CD4-positive, alpha-beta T cell treated with Interleukin-15 for 4 hours (primary cell): ENCODE results near the gene UGT1A8.
"Not testable (repeated sequence)": the region's sequence is repeated elsewhere in the genome, so short reads cannot be mapped to it uniquely, and the experiment has no call there.

ENCODE experiments used
- DNase-seq: peaks from one replicate; pipeline ENCODE4 v3.0.0-alpha.2; 2020; ENCODE audit warnings: low spot score

UGT1A8 gene

DNA sequence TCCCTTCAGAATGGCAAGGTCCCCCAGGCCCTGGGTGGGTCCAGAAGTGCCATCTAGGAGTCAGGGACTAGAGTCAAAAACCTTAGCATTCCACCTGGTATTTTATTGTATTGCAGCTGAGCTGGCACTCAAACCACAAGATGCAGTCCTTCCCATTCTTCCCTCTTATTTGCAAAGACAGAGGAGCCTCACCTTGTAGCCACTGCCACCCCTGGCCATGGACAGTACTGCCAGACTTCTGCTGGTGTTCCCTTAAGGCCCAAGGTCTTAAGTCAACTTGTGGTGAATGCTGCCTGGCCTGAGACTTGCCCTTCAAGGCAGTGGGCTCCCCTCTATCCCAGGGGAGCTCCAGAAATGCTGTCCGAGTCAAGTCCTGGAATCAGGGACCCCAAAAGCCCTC, 25.7 kb downstream of the UGT1A8 start:
- DNase-seq = no peak

DNA sequence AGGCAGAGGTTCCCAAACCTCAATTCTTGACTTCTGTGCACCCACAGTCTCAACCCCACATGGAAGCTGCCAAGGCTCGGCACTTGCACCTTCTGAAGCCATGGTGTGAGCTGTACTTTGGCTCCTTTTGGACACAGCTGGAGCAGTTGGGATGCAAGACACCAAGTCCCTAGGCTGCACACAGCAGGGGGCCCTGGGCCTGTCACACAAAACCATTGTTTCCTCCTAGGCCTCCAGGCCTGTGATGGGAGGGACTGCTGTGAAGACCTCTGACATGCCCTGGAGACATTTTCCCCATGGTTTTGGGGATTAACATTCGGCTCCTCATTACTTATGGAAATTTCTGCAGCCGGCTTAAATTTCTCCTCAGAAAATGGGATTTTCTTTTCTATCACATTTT, 28.6 kb downstream of the UGT1A8 start:
- DNase-seq = not testable (repeated sequence)

DNA sequence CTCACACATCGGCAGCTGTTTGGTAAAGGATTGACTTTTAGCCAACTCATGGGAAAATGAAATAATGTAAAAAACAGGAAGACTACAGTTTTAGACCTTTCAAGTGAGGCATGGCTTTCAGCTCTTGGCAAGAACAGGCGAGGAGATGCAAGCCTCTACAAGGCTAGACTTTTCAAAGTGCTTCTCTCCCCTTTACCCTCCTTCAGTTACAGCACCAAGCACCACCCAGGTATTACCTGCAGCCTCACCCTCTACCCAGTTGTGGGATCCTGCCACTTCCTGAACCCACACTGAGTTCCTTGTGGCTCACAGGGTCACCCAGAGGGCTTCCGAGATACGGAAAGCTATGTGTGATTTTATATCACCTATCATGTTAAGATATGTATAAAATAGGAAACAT, 33.5 kb downstream of the UGT1A8 start:
- no peak for DNase-seq

DNA sequence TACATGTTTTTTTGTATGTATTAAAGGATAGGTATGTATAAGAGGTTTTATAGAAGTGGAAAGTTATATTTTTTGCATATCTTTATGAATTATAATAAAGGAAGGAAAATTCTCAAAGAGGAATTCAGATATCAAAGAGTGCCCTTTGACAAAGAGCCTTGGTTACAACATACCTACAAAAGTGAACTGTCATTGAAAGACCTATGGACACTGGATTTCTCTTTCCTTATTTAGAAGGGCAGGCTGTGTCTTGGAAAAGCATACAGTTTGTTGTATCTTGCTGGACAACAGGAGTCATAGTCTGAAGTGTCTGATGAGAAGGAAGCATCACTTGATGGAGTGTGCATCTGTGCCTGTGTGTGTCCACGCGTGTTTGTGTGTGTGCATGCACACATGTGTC, 34.0 kb downstream of the UGT1A8 start:
- DNase-seq = no peak

DNA sequence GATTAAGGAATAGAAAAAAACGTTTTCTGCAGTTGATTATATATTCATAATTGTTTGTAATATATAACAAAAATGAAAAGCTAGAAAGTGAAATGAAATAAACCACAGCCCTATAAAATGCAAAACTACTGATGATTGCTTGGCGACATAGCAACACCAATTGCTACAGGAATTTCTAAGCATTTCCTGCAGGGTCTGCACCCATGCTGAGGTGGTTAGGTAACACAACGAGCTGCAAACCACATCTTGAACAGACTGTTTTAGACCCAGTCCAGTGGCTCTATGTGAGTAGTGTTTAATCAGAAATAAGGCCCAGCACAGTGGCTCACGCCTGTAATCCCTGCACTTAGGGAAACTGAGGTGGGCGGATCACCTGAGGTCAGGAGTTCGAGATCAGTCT, 37.1 kb downstream of the UGT1A8 start:
- DNase-seq = no peak

DNA sequence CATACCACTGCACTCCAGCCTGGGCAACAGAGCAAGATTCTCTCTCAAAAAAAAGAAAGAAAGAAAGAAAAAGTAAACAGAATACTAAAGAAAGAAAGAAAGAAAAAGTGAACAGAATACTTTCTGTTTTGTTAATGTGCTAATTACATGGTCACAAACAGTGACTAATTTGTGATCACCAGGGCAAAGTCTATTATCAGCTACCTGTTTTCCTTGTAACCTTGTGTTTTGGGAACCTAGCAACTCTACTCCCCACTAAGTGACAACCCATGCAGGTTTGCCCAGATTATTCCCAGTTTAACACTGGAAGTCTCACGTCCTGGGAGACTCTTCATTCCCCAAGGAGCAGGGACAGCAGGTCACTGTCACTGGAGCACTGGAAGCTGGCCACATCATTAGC, 37.6 kb downstream of the UGT1A8 start:
- DNase-seq = no peak

DNA sequence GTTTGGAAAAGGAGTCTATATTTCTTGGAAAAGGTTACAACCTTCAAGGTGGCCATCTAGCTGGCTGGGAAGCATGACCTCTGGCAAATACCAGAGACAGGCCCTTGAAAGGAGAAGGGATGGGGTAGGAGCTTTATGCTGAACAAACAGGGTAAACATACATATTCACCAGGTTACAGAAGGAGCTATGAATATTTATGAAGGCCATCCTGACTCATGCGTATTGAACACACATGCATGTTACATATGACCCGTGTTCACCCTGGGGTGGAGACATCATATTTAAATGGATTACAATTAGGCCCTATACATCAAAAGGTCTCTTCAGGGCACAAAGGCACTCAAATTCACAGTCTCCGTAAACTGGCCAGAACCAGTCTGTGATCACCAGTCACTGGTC, 38.5 kb downstream of the UGT1A8 start:
- not testable (repeated sequence) for DNase-seq

DNA sequence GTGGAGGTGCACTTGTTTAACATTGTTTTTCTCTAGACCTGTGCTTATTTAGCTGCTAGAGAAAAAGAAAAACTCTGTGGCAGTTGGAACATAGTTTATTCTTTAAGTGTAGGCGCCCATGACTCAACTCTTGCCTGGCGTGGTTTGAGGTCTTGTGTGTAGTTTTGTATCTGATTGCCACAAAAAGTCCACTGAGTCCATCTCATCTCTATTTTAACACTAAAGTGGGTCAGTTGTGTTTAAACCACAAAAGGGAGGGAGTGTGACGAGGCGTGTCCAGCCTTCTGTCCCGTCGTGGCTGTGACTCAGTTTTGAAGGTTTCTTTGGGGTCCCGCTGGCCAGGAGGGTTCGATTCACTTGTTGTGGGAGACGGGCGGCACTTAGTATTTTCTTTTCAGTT, 39.0 kb downstream of the UGT1A8 start:
- DNase-seq = no peak

DNA sequence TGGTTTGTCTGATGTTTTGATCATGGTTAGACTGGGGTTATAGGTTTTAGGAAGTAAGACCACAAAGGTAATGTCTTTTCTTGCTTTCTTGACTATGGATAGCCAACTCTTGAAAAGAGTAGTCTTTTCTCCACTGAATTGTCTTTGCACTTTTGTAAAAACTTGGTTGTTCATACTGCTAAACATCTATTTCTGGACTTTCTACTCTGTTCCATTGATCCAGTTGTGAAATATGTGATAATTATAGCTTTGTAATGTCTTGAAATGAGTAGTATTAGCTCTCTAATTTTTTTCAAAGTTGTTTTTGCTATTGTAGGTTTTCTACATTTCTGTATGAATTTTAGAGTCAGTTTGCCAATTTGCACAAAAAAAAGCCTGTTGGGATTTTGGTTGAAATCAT, 41.2 kb downstream of the UGT1A8 start:
- no peak for DNase-seq

DNA sequence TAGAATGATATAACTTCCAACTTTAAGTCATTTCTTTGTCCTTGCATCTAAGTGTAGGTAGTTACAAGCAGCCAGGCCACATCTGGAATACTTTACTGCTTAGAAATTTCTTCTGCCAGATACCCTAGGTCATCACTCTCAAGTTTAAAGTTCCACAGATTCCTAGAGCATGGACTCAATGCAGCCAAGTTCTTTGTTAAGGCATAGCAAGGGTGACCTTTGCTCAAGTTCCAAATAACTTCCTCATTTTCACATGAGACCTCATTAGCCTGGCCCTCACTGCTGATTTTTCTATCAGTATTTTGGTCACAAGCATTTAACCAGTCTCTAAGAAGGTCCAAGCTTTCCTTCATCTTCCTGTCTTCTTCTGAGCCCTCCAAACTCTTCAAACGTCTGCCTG, 46.5 kb downstream of the UGT1A8 start:
- DNase-seq = no peak

DNA sequence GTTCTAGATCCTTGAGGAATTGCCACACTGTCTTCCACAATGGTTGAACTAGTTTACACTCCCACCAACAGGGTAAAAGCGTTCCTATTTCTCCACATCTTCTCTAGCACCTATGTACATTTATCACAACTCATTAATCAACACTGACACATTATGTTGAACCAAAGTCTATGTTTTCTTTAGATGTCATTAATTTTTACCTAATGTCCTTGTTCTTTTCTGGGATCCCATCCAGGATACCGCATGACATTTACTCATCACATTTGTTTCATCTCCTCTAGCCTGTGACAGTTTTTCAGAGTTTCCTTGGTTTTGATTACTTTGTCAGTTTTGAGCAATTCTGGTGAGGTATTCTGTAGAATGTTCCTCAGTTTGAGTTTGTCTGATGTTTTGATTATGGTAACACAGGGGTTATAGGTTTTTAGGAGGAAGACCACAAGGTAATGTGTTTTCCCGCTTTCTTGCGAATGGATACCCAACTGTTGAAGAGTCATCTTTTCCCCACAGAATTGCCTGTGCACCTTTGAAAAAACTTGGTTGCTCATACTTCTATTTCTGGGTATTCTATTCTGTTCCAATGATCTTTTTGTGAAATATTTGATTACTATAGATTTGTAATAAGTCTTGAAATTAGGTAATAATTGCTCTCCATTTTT, 51.3 kb downstream of the UGT1A8 start:
- no peak for DNase-seq

DNA sequence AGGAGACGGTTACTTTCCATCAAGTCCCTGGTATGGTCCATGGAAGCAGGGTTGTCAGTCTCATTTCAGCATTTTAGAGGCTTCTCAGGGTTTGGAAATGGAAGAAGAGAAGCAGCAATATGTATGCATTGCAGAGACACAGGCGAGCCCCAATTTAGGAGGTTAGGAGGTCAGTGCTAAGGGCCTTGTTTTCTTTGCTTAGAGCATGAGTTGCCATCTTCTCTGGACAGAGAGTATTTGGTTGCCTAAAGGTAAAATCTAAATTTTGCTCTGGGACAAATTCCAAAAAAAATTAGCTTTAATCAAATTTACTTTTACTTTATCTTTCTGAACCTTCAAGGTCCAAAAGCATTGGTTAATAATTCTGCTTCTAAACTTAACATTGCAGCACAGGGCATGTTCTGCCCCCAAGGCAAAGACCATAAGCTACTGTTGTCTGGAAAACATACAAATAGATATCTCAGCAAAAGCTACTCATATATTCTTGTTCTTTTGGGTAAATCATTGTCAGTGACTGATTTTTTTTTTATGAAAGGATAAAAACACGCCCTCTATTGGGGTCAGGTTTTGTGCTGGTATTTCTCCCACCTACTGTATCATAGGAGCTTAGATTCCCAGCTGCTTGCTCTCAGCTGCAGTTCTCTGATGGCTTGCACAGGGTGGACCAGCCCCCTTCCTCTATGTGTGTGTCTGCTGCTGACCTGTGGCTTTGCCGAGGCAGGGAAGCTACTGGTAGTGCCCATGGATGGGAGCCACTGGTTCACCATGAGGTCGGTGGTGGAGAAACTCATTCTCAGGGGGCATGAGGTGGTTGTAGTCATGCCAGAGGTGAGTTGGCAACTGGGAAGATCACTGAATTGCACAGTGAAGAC, 54.1 kb downstream of the UGT1A8 start, which contains the start of gene UGT1A9:
Gene UGT1A9, plus strand, starts transcription at position 609 of the 872 bp plus-strand sequence. Its CDS starts 37 bp downstream, at position 646.
- DNase-seq = no peak

DNA sequence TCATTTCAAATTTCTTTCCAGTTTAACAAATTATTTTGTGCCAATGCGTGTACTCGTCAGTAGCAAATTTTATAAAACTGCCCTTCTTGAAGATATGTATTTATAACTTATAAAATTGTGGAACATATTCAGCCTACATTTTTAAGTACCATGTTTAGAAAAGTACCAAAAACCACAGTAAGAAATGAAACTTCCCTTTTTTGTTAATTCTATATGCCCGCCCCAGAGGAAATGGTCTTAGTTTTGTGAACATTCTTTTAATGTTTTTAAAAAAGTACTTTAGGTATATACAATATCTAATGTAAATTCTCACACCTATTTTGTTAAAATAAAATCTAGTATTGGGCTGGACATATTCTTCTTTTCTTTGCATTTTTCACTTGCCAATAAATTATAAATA, 55.5 kb downstream of the UGT1A8 start:
- no peak for DNase-seq

DNA sequence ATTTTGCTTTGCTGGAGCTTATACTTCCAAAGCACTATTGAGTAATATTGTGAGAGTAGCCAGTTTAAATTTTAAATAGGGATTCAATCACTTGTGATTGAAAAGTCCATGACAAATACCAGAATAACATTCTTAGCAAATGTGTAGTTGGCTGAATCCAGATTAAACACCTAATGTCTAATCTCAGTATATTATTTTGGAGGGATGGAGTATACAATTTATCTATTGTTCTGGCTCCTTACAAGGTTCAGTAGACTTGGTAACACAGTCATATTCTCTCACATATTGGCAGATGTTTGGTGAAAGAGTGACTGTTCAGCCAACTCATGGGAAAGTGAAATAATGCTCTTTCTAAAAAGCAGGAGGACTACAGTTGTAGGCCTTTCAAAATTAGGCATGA, 56.5 kb downstream of the UGT1A8 start:
- DNase-seq = no peak

DNA sequence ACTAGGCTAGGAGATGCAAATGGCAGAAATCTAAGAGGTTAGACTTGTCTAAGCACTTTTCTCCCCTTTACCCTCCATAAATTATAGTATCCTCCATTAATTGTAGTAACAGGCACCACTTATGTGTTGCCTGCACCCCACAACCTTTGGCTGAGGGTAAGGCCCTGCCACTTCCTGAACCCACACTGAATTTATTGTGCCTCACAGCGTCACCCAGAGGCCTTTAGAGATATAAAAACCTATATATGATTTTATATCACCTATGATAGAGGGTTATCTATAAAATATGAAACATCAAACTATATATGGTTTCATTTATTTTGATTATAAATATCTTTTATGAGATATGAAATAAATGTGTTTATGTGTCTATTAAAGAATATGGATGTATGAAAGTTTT, 56.9 kb downstream of the UGT1A8 start:
- DNase-seq = no peak

DNA sequence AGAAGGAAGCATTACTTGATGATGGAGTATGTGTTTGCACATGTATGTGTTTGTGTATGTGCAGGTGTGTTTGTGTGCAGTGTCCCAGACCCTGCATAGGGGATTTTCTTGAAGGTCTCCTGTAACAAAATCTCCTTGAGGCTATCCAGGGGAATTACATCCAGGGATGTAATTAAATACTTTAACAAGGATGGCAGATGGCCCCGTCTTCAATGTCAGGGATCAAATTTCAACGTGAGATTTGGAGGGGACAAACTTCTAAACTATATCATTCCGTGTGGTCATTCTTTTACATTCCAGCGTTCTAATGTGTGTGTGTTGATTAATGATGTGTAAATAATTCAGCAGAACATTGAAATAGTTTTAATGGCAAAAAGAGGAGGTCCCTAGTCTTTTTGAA, 57.6 kb downstream of the UGT1A8 start:
- DNase-seq = no peak

DNA sequence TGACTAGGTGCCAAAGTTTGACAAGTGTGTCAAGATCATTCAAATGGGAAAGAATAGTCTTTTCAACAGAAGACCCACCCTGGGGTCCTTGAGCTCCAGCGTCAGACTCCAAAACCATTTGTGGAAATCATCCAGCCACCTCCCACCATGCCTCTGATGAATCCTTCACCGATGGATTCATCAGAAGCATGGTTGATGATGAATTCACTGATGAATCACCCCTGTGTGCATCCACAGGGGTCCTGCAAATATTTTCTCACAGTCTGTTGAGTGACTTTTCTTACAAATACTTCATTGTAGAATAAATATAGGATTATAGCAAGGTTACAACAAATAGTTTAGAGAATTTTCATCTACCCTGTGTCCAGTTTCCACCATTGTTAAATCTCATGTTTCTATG, 58.6 kb downstream of the UGT1A8 start:
- no peak for DNase-seq

DNA sequence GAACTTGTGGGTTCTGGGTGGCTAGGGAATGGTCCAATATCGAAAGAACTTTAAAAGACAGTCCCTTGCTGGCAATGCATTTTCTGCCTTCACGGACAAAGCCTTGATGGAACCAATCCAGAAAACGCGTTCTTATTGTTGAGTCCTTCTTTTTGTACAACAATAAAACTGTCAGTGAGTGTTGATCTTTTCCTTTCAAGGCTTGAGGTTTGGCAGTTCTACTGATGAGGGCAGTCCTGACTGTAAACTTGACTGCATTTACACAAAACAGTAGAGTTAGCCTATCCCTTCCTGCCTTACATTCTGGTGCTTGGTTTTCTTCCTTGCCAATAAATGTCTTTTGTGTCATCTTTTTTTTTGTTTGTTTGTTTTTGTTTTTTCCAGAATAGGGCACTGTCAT, 61.8 kb downstream of the UGT1A8 start:
- no peak for DNase-seq

DNA sequence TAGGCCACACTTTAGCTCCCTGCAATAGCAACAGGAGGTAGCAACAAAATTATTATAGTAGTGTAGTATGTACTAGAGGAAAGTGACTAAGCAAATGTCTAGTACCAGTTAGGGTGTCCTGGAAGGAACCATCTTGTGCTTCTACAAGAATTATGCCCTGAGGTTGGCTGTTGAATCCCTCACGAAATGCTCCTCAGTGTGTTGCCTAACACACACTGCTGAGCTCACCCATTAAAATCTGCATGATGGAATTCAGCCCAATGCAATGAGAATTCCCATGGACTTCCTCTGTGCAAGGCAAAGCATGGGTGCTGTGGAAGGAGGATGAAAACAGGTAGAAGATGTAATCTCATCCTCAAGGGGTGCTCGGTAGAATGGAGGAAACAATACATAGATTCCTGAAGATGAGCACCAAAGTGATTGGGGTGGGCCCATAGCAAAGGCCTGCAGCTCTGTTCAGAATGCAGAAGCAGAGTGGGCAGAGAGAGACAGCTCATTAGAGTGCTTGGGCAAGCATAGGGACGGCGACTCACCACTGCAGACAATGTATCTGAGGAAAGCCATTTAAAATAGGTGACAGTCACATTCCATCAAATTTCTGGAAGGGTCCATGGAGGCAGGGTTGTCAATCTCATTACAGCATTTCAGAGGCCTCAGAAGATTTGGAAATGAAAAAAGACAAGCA, 63.1 kb downstream of the UGT1A8 start:
- no peak for DNase-seq

DNA sequence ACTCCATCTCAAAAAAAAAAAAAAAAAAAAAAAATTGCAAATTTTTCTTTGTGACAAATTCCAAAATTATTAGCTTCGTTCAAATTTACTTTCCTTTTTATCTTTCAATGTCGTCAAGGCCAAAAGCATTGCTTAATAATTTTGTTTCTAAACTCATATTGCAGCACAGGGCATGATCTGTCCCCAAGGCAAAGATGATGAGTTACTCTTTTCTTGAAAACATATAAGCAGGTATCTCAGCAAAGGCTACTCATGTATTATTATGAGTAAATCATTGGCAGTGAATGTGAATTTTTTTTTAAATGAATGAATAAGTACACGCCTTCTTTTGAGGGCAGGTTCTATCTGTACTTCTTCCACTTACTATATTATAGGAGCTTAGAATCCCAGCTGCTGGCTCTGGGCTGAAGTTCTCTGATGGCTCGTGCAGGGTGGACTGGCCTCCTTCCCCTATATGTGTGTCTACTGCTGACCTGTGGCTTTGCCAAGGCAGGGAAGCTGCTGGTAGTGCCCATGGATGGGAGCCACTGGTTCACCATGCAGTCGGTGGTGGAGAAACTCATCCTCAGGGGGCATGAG, 64.2 kb downstream of the UGT1A8 start, which contains the start of gene UGT1A7:
Gene UGT1A7, plus strand, starts transcription at position 381 of the 579 bp plus-strand sequence. Its CDS starts 37 bp downstream, at position 418.
- no peak for DNase-seq

DNA sequence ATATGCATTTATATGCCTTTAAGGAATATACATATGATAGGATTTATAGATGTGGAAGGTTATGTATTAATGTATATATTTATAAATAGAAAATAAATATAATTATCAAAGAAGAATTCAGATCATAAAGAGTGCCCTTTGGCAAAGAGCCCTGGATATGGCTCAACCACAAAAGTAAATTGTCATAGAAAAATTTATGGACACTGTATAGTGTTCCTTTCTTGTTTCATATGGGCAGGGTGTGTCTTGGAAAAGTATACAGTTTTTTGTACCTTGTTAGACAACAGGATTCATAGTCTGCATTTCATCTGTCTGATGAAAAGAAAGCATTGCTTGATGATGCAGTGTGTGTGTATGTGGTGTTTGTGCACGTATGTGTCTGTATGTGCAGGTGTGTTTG, 67.2 kb downstream of the UGT1A8 start:
- DNase-seq = no peak

DNA sequence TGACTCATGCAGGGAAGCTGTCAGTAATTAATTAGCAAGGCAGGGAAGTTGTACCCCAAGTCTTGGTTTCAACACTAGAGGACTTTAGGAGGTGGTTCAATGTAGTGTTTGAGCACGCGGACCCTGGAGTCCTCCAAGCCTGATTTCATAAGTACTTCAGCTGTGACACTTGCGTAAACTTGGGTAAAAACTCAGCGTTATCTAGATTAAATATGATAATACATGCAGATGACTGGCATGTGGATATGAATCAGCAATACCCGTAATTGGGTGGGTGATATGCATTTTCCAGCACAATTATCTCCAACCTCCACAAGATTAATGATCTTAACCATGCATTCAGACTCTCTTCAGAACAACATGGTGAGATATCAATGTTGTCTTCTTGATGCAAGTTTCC, 69.5 kb downstream of the UGT1A8 start:
- no peak for DNase-seq

DNA sequence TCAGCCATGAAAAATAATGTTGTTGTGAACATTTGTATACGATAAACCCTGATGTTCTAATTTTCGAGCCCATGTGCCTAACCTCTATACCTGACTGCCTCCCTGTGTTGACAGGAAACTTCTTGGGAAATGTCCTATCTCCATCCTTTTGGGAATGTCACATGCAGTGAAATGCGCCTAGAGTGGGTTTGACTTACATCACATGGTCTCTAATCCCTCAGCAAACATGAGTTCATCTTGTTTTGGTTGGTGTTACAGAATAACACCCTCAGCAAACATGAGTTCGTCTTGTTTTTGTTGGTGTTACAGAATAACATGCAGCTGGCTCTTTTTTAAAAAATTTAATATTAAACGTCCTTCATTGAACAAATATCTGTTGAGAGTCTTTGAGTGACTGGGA, 70.9 kb downstream of the UGT1A8 start:
- DNase-seq = no peak
